GM21717 (cell line): ENCODE measurements around the gene ZFYVE16.
"Not testable (repeated sequence)": the region's sequence is repeated elsewhere in the genome, so short reads cannot be mapped to it uniquely, and the experiment has no call there.

Source experiments
- ATAC-seq: cut with Tn5 transposase; IDR thresholded peaks from one replicate; pipeline ENCODE4 v1.9.1; 2021; ENCODE audit warnings: mild to moderate bottlenecking, moderate library complexity; ENCODE audit not compliant: unreplicated experiment

The ZFYVE16 gene

DNA sequence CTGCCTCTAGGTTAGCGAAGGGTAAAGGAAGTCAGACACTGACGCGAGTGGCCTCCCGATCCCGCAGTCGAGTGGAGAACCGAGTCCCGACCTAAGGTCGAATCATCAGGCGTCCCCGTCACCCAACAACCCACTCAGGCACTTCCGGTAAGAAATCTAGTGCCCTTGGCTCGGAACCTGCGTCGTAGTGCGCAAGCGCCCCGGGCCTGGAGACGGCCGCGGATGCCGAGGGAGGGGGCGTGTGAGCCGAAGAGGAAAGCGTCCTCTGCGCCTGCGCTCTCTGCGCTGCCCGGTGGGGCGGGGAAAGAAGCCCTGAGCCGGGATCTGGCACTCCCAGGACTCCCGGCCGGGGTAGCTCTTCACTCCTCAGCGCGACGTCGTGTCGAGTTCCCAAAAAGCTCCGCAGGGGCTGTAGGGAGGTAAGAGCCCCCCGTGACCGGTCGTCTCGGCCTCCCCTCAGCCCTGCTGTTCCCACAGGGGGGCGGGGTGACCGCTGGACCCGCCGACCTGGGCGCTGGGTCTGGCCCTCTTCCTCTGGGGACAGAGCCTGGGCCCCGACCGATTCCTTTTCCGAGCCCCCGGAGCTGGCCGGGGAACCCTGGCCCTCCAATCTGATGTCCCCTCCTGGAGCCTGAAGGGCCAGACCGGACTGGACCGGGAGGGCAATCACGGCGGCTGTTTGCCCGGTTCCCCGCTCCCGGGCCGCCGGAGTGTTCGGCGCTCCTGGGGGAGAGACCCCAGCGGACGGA is at the start of gene ZFYVE16:
Gene ZFYVE16 (plus strand): TSS at position 330 of the 749 bp plus-strand sequence. CDS start 26,084 bp downstream, outside the sequence.
- peak; percentile 91 for ATAC-seq

GRCh38 chr5:80360914-80361444 is 46.9 kb upstream of the ZFYVE16 start:
- ATAC-seq = no peak

DNA sequence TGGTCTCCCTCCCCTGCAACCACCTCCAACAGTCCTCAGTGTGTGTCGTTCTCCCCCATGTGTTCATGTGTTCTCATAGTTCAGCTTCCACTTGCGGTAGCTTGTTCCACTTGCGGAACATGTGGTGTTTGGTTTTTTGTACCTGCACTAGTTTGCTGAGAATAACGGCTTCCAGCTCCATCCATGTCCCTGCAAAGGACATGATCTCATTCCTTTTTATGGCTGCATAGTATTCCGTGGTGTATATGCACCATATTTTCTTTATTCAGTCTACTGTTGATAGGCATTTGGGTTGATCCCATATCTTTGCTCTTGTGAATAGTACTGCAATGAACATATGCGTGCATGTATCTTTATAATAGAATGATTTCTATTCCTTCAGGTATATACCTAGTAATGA is 43.0 kb upstream of the ZFYVE16 start:
- ATAC-seq = no peak

GRCh38 chr5:80368661-80369480 is 39.0 kb upstream of the ZFYVE16 start:
- no peak for ATAC-seq

- no peak for ATAC-seq
Observed at GRCh38 chr5:80369521-80369920, 38.3 kb upstream of the ZFYVE16 start.

GRCh38 chr5:80370390-80370789 is 37.5 kb upstream of the ZFYVE16 start:
- no peak for ATAC-seq

DNA sequence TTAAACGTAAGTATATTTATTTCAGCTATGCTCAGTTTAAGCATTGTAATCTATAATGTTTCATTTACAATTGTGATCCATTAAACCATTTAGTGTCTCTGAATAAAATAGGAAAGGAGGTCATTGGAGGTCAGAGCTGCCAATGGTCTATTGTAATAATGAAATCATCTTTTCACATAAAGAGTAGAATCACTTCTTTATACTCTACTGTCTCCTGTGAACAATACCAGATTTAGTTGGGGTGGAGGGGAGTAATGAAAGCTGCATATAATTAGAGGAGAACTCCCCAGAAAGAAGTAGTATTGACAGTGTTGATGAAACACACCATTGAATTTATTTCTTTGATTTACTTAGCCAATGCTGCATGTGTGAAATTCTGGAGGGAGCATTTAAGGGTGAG is 35.1 kb upstream of the ZFYVE16 start:
- no peak for ATAC-seq

- no peak for ATAC-seq
Observed at GRCh38 chr5:80374188-80374587, 33.7 kb upstream of the ZFYVE16 start.

- no peak for ATAC-seq
Observed at GRCh38 chr5:80376557-80376956, 31.3 kb upstream of the ZFYVE16 start.

GRCh38 chr5:80382488-80382887 is 25.4 kb upstream of the ZFYVE16 start:
- no peak for ATAC-seq

- ATAC-seq = no peak
Observed at GRCh38 chr5:80387063-80387768, 20.6 kb upstream of the ZFYVE16 start.

- no peak for ATAC-seq
Observed at GRCh38 chr5:80389580-80389979, 18.3 kb upstream of the ZFYVE16 start.

- not testable (repeated sequence) for ATAC-seq
Observed at GRCh38 chr5:80390413-80390812, 17.5 kb upstream of the ZFYVE16 start.

GRCh38 chr5:80391267-80391666 is 16.6 kb upstream of the ZFYVE16 start:
- not testable (repeated sequence) for ATAC-seq

DNA sequence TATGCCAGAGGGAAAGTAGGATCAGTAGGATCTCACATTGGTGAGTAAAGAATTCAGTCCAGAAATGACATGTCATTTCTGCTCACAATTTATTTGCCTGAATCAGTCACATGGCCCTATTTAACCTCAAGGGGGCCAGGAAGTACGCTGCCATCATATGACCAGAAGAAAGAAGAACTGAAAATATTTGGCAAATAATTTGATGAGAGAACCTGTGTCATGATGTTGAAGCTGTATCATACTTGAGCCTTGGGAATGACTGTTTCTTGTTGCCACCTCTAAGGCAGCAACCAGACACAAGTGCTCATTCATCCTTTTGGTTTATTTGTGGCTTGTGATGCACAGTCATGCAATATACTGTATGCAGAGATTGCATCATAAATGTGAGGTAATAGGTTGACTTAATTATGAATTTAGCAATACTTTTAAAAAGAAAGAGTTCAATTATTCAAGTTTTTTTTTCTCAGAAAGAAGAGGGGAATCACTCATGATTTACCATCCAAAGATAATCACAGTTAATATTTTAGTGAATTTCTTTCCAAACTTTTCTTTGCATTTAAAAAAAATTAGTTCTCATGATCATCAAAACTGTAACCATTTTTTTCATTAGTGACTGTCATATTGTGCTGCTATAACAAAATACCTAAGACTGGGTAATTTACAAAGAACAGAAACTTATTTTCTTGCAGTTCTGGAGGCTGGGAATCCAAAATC is 8.2 kb upstream of the ZFYVE16 start:
- peak; percentile 90 for ATAC-seq

DNA sequence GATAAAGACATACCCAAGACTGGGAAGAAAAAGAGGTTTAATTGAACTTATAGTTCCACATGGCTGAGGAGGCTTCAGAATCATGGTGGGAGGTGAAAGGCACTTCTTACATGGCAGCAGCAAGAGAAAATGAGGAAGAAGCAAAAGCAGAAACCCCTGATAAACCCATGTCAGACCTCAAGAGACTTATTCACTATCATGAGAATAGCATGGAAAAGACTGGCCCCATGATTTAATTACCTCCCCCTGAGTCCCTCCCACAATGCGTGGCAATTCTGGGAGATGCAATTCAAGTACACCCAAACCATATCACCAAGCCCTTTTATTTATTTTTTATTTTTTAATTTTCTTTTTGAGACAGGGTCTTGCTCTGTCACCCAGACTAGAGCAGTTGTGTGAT is 7.5 kb upstream of the ZFYVE16 start:
- not testable (repeated sequence) for ATAC-seq

DNA sequence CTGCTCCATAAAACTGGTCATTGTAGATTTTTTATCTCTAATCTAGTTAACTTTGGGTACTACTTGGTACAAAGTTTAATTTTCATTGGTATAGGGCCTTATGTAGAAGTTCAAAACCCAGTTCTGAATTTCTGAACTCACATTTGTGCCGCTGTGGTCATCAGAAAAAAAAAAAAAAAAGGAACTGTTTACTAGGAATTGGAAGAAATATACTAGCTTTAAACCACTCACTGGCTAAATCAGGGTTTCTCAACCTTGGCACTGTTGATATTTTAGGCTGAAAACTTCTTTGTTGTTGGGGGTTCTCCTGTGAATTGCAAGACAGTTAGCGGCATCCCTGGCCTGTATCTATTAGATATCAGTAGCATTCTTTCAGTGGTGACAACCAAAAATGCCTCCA is 4.1 kb upstream of the ZFYVE16 start:
- no peak for ATAC-seq

DNA sequence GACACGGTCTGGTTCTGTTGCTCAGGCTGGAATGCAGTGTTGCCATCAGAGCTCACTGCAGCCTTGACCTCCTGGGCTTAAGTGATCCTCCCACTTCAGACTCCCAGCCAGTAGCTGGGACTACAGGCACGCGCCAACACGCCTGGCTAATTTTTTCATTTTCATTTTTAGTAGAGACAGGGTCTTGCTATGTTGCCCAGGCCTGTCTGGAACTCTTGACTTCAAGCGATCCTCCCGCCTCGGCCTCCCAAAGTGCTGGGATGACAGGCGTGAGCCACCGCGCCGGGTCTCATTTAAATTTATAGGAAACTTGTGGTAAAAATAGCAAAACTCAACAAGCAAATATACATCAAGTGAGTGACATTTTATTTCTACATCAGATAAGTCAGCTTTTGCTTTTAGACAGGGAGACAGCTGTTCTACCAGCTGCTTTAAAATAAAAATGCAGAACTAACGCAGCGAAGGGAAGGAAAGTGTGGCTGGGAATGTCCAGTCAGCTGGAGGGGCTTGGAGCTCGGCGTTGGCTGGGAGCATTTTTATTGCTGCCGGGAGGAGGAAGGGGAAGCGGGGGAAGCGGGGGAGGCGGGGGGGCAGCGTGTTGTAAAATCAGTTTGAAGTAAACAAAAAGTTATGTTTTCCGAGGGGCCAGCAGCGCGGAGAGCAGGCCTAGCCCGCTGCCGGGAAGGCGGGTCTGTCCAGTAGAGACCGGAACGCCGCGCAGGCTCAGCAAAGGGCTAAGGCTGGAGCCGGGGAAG is 707 bp upstream of the ZFYVE16 start:
- ATAC-seq = peak; percentile 3

GRCh38 chr5:80408484-80409366 is 861 bp downstream of the ZFYVE16 start:
- no peak for ATAC-seq
